ENCODE data around the gene FOXN3.

DNA sequence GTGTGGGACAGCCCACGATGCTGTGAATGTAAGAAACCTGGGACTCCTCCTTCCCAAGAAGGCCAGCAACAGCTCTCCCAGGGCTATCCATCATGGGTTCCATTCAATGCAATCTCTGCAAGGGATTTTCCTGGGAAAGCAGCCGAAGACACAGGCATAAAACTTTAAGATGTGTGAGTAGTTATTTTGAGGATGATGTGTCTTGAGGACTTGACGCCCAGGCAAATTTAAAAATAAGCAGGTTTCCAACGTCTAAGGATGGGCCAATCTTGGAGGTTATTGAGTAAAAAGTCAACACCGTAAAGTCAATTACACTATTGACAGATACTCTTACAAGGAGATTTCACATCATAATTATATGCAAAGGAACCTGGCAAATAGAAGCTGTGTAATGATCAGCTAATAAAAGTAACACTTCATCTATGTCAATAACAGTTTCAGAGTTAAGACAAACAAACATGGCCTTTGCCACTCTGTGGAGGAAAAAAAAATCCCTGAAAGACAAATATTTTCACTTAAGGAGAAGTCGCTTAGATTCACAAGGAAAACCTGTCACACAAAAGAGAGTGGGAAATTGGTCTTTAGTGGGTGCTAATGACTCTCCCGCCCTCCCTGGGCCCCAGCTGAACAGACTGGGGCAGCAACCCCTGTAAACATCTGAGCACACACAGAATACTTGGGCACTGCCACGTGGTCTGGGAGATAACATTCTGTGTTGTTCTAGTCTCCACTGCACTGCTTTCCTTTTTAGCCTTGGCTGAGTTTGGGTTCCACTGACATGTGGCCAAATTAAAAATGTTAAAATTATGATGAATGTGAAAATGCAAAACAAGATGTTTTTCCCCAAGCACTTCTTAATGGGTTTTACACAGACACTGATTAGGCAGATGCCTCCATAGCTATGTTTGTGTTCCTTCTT, 240.9 kb downstream of the FOXN3 start:
- TF ChIP-seq POLR2A (IDR thresholded peaks at IDR 0.05; ENCODE audit: extremely low read depth, insufficient read length) (no peak), MYC (IDR thresholded peaks at IDR 0.05; ENCODE audit: low read depth, low read length) (no peak)
- TF ChIP-seq, protein P1, sequence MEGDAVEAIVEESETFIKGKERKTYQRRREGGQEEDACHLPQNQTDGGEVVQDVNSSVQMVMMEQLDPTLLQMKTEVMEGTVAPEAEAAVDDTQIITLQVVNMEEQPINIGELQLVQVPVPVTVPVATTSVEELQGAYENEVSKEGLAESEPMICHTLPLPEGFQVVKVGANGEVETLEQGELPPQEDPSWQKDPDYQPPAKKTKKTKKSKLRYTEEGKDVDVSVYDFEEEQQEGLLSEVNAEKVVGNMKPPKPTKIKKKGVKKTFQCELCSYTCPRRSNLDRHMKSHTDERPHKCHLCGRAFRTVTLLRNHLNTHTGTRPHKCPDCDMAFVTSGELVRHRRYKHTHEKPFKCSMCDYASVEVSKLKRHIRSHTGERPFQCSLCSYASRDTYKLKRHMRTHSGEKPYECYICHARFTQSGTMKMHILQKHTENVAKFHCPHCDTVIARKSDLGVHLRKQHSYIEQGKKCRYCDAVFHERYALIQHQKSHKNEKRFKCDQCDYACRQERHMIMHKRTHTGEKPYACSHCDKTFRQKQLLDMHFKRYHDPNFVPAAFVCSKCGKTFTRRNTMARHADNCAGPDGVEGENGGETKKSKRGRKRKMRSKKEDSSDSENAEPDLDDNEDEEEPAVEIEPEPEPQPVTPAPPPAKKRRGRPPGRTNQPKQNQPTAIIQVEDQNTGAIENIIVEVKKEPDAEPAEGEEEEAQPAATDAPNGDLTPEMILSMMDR (IDR thresholded peaks at IDR 0.05; ENCODE audit: low read depth, low read length): no peak
- TF ChIP-seq, protein P2, sequence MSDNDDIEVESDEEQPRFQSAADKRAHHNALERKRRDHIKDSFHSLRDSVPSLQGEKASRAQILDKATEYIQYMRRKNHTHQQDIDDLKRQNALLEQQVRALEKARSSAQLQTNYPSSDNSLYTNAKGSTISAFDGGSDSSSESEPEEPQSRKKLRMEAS (IDR thresholded peaks at IDR 0.05; ENCODE audit: low read depth, low read length): no peak
